ENCODE measurements around the gene FAM171A2.

The FAM171A2 gene

GRCh38 chr17:44321246-44322120 lies 42.2 kb downstream of the FAM171A2 start:
- DNase-seq, result no peak
- no peak for TF ChIP-seq POLR2A (IDR thresholded peaks at IDR 0.05; ENCODE audit: low read length)
- TF ChIP-seq GATA1 (IDR thresholded peaks at IDR 0.05; ENCODE audit: low read depth, low read length), result no peak

GRCh38 chr17:44320066-44320465 lies 43.6 kb downstream of the FAM171A2 start:
- no peak for DNase-seq
- TF ChIP-seq POLR2A (IDR thresholded peaks at IDR 0.05; ENCODE audit: low read length) (no peak), GATA1 (IDR thresholded peaks at IDR 0.05; ENCODE audit: low read depth, low read length) (no peak)

GRCh38 chr17:44318077-44318892 lies 45.4 kb downstream of the FAM171A2 start:
- TF ChIP-seq GATA1 (IDR thresholded peaks at IDR 0.05; ENCODE audit: low read depth, low read length), result no peak
- TF ChIP-seq POLR2A (IDR thresholded peaks at IDR 0.05; ENCODE audit: low read length), result no peak
- no peak for DNase-seq

- no peak for DNase-seq
- TF ChIP-seq POLR2A (IDR thresholded peaks at IDR 0.05; ENCODE audit: low read length) (peak; percentile 68), GATA1 (IDR thresholded peaks at IDR 0.05; ENCODE audit: low read depth, low read length) (no peak)
Measured at GRCh38 chr17:44317545-44317944, 46.1 kb downstream of the FAM171A2 start.

- TF ChIP-seq POLR2A (IDR thresholded peaks at IDR 0.05; ENCODE audit: low read length) (no peak), GATA1 (IDR thresholded peaks at IDR 0.05; ENCODE audit: low read depth, low read length) (no peak)
- peak; percentile 36 to 70 for DNase-seq
Measured at GRCh38 chr17:44315760-44316731, 47.6 kb downstream of the FAM171A2 start.

- TF ChIP-seq GATA1 (IDR thresholded peaks at IDR 0.05; ENCODE audit: low read depth, low read length), result no peak
- no peak for TF ChIP-seq POLR2A (IDR thresholded peaks at IDR 0.05; ENCODE audit: low read length)
- DNase-seq, result peak; percentile 46 to 66
Measured at GRCh38 chr17:44314869-44315661, 48.6 kb downstream of the FAM171A2 start.

GRCh38 chr17:44314524-44314868 lies 49.2 kb downstream of the FAM171A2 start:
- DNase-seq, result no peak
- TF ChIP-seq GATA1 (IDR thresholded peaks at IDR 0.05; ENCODE audit: low read depth, low read length) (no peak), POLR2A (IDR thresholded peaks at IDR 0.05; ENCODE audit: low read length) (no peak)

GRCh38 chr17:44314031-44314430 lies 49.6 kb downstream of the FAM171A2 start:
- TF ChIP-seq POLR2A (IDR thresholded peaks at IDR 0.05; ENCODE audit: low read length) (no peak), GATA1 (IDR thresholded peaks at IDR 0.05; ENCODE audit: low read depth, low read length) (no peak)
- DNase-seq, result no peak

GRCh38 chr17:44312396-44313104 lies 51.1 kb downstream of the FAM171A2 start:
- no peak for DNase-seq
- TF ChIP-seq GATA1 (IDR thresholded peaks at IDR 0.05; ENCODE audit: low read depth, low read length) (no peak), POLR2A (IDR thresholded peaks at IDR 0.05; ENCODE audit: low read length) (no peak)

- no peak for TF ChIP-seq POLR2A (IDR thresholded peaks at IDR 0.05; ENCODE audit: low read length)
- no peak for DNase-seq
Measured at GRCh38 chr17:44311562-44312181, 52.0 kb downstream of the FAM171A2 start.

GRCh38 chr17:44310609-44311376 lies 52.9 kb downstream of the FAM171A2 start:
- no peak for TF ChIP-seq POLR2A (IDR thresholded peaks at IDR 0.05; ENCODE audit: low read length)
- TF ChIP-seq GATA1 (IDR thresholded peaks at IDR 0.05; ENCODE audit: low read depth, low read length), result no peak
- no peak for DNase-seq
